D721Med (cell line): Measurements from ENCODE around the gene RAD23B.

Source experiments
- DNase-seq: peaks from one replicate; pipeline ENCODE4 v3.0.0; 2011; ENCODE audit warnings: low spot score; ENCODE audit not compliant: insufficient read length
- FAIRE-seq: peaks from 2 replicates; lab custom pipeline; 2011; peaks lifted over from hg19 to GRCh38; lab: Jason Lieb, UNC
- CTCF ChIP-seq: IDR thresholded peaks from 2 replicates; pipeline ENCODE4 v1.5.1; 2012; ENCODE audit warnings: mild to moderate bottlenecking, control low read depth; ENCODE audit not compliant: insufficient read depth; ENCODE audit errors: missing control alignments

RAD23B gene

GRCh38 chr9:107260437-107261081 lies 22.5 kb upstream of the RAD23B start:
- FAIRE-seq (no peak), DNase-seq (no peak)
- no peak for TF ChIP-seq CTCF

GRCh38 chr9:107261106-107261505 lies 22.0 kb upstream of the RAD23B start:
- FAIRE-seq: no peak
- DNase-seq: no peak
- TF ChIP-seq CTCF: no peak

GRCh38 chr9:107263289-107263688 lies 19.8 kb upstream of the RAD23B start:
- no peak for DNase-seq
- FAIRE-seq: no peak
- TF ChIP-seq CTCF: no peak

GRCh38 chr9:107266624-107267368 lies 16.3 kb upstream of the RAD23B start:
- DNase-seq (no peak), FAIRE-seq (no peak)
- no peak for TF ChIP-seq CTCF

GRCh38 chr9:107268560-107268959 lies 14.5 kb upstream of the RAD23B start:
- TF ChIP-seq CTCF: no peak
- no peak for FAIRE-seq
- no peak for DNase-seq

GRCh38 chr9:107269254-107269653 lies 13.8 kb upstream of the RAD23B start:
- no peak for TF ChIP-seq CTCF

GRCh38 chr9:107269681-107270080 lies 13.4 kb upstream of the RAD23B start:
- TF ChIP-seq CTCF: no peak
- DNase-seq (no peak), FAIRE-seq (no peak)

More at GRCh38 chr9:107269254-107269653, 13.8 kb upstream of the RAD23B start:
- no peak for FAIRE-seq
- no peak for DNase-seq
